HepG2 (cell line): Measurements from ENCODE around the gene NUF2. TPM values are rescaled to one million over a fixed set of nuclear protein-coding genes. Genes with fewer than 3 reads are reported as not detected.

Experiments used
- AHR ChIP-seq: IDR thresholded peaks from 2 replicates; pipeline ENCODE4 v1.6.1; 2018; ENCODE audit warnings: missing genetic modification reagents, missing compliant biosample characterization
- BORCS8-MEF2B ChIP-seq: sonication (generic); formaldehyde crosslinking; IDR thresholded peaks from 2 replicates; pipeline ENCODE4 v1.8.0; 2022; ENCODE audit warnings: mild to moderate bottlenecking, missing genetic modification reagents
- CAMTA2 ChIP-seq: sonication (generic); formaldehyde crosslinking; IDR thresholded peaks from 2 replicates; pipeline ENCODE4 v1.4.0; 2020; ENCODE audit warnings: mild to moderate bottlenecking, missing genetic modification reagents, borderline replicate concordance
- ETV5 ChIP-seq: IDR thresholded peaks from 2 replicates; pipeline ENCODE4 v1.6.1; 2018; ENCODE audit warnings: missing biosample characterization, missing genetic modification reagents, inconsistent platforms, borderline replicate concordance
- JARID2 ChIP-seq: sonication (generic); formaldehyde crosslinking; IDR thresholded peaks from 2 replicates; pipeline ENCODE4 v1.8.1; 2023; ENCODE audit warnings: missing genetic modification reagents, inconsistent platforms; ENCODE audit not compliant: insufficient replicate concordance
- KLF6 ChIP-seq: IDR thresholded peaks from 2 replicates; pipeline ENCODE4 v1.8.0; 2016; ENCODE audit warnings: missing biosample characterization, missing genetic modification reagents
- NFYB ChIP-seq: sonication (generic); formaldehyde crosslinking; IDR thresholded peaks from 2 replicates; pipeline ENCODE4 v1.4.0; 2020; ENCODE audit warnings: missing genetic modification reagents
- PCBP2 ChIP-seq: fragments of 200-400 bp; formaldehyde crosslinking; optimal IDR thresholded peaks from 2 replicates; pipeline ENCODE3; 2018; ENCODE audit warnings: low read length, low read depth; ENCODE audit not compliant: poor library complexity, severe bottlenecking
- PHF21A ChIP-seq: sonication (generic); formaldehyde crosslinking; IDR thresholded peaks from 2 replicates; pipeline ENCODE4 v1.5.0; 2020; ENCODE audit warnings: mild to moderate bottlenecking, missing genetic modification reagents
- TIGD3 ChIP-seq: sonication (generic); formaldehyde crosslinking; IDR thresholded peaks from 2 replicates; pipeline ENCODE4 v1.5.1; 2020; ENCODE audit warnings: mild to moderate bottlenecking, missing genetic modification reagents, borderline replicate concordance
- ZBTB34 ChIP-seq: sonication (generic); formaldehyde crosslinking; IDR thresholded peaks from 2 replicates; pipeline ENCODE4 v1.8.0; 2022; ENCODE audit warnings: mild to moderate bottlenecking, missing genetic modification reagents
- ZC3H4 ChIP-seq: sonication (generic); formaldehyde crosslinking; IDR thresholded peaks from 2 replicates; pipeline ENCODE4 v1.4.0; 2020; ENCODE audit warnings: missing genetic modification reagents, borderline replicate concordance
- ZNF207 ChIP-seq: fragments of 450-650 bp; IDR thresholded peaks from 2 replicates; pipeline ENCODE4 v1.6.1; 2016; ENCODE audit warnings: antibody characterized with exemption, borderline replicate concordance
- ZNF263 ChIP-seq: sonication (generic); formaldehyde crosslinking; IDR thresholded peaks from 2 replicates; pipeline ENCODE4 v1.4.0; 2020; ENCODE audit warnings: missing genetic modification reagents
- ZNF292 ChIP-seq: sonication (generic); formaldehyde crosslinking; IDR thresholded peaks from 2 replicates; pipeline ENCODE4 v1.8.1; 2022; ENCODE audit warnings: mild to moderate bottlenecking, low read depth, missing genetic modification reagents, borderline replicate concordance
- ZNF30 ChIP-seq: sonication (generic); formaldehyde crosslinking; IDR thresholded peaks from 2 replicates; pipeline ENCODE4 v1.5.0; 2020; ENCODE audit warnings: mild to moderate bottlenecking, missing genetic modification reagents
- ZNF501 ChIP-seq: sonication (generic); formaldehyde crosslinking; IDR thresholded peaks from 2 replicates; pipeline ENCODE4 v1.5.1; 2020; ENCODE audit warnings: mild to moderate bottlenecking, moderate library complexity, missing genetic modification reagents
- ZNF564 ChIP-seq: sonication (generic); formaldehyde crosslinking; IDR thresholded peaks from 2 replicates; pipeline ENCODE4 v1.8.1; 2023; ENCODE audit warnings: mild to moderate bottlenecking, missing genetic modification reagents
- ZNF580 ChIP-seq: IDR thresholded peaks from 2 replicates; pipeline ENCODE4 v1.6.1; 2016; ENCODE audit warnings: low read depth, borderline replicate concordance
- ZNF710 ChIP-seq: sonication (generic); formaldehyde crosslinking; IDR thresholded peaks from 2 replicates; pipeline ENCODE4 v1.5.0; 2020; ENCODE audit warnings: mild to moderate bottlenecking, missing genetic modification reagents, borderline replicate concordance
- ZNF776 ChIP-seq: sonication (generic); formaldehyde crosslinking; IDR thresholded peaks from 2 replicates; pipeline ENCODE4 v1.4.0; 2020; ENCODE audit warnings: mild to moderate bottlenecking, missing genetic modification reagents
- ZSCAN5A ChIP-seq: sonication (generic); formaldehyde crosslinking; IDR thresholded peaks from 2 replicates; pipeline ENCODE4 v1.8.0; 2022; ENCODE audit warnings: mild to moderate bottlenecking, missing genetic modification reagents, borderline replicate concordance
- polyA plus RNA-seq, 8 experiments: library from polyadenylated mRNA; depleted of rRNA in 3 of 8; stranded (reverse) in 7 of 8; unstranded in 1 of 8; fragments of >200 nt; fragmentation: Illumina TruSeq in 4 of 8; extraction: Trizol in 4 of 8; gene quantifications; 2 replicates each; pipeline versions ENCODE4 v1.2.1 to v1.2.3, GENCODE V29; 2011 to 2016; ENCODE audit warnings: low read depth in 4 of 8, missing spikeins in 1 of 8, mixed read lengths in 1 of 8; ENCODE audit not compliant: insufficient read depth in 1 of 8
- total RNA-seq, 5 experiments: library from RNA; depleted of rRNA; stranded (reverse); fragments of >200 nt; fragmentation: Illumina TruSeq; extraction: Trizol; gene quantifications; 2 replicates each; pipeline ENCODE4 v1.2.3, GENCODE V29; 2016; ENCODE audit warnings: low read depth in 1 of 5

The NUF2 gene
- total and polyA plus RNA-seq, 2 of the 13 experiments (the other 11 are each of a cell fraction or from before 2014, with no cell fraction given), result 26.0 to 39.4 TPM

GRCh38 chr1:163321311-163322305 lies at the start of gene NUF2 (continued):
- TF ChIP-seq ZBTB34 (peak; percentile 87), ZNF501 (peak; percentile 99), JARID2 (CRISPR knock-in tag) (peak; percentile 91), PHF21A (CRISPR knock-in tag) (peak; percentile 97), CAMTA2 (CRISPR knock-in tag) (peak; percentile 71; the same call in 1 of the 2 replicates), TIGD3 (no peak; the same call in 1 of the 2 replicates), KLF6 (CRISPR knock-in tag) (peak; percentile 97), ZNF30 (no peak; the same call in 1 of the 2 replicates), ZC3H4 (peak; percentile 64; the same call in 1 of the 2 replicates), ZNF710 (peak; percentile 91), ZNF207 (no peak), PCBP2 (no peak), BORCS8-MEF2B (CRISPR knock-in tag) (peak; percentile 99), AHR (CRISPR knock-in tag) (peak; percentile 99), ZNF776 (CRISPR knock-in tag) (peak; percentile 99), NFYB (CRISPR knock-in tag) (peak; percentile 62), ZNF564 (peak; percentile 96), ZNF263 (CRISPR knock-in tag) (peak; percentile 99), ZNF580 (CRISPR knock-in tag) (peak; percentile 99), ZNF292 (0 out of 2 replicates have a peak, but pooled peaks have one; percentile 20), ETV5 (CRISPR knock-in tag) (peak; percentile 86), ZSCAN5A (CRISPR knock-in tag) (peak; percentile 99)
